Right atrium auricular region (tissue), 2 donors: ENCODE results near the gene ENTR1. TPM values are rescaled to one million over a fixed set of nuclear protein-coding genes. Genes with fewer than 3 reads are reported as not detected.

ENCODE experiments used
- DNase-seq: peaks from one replicate; pipeline ENCODE4 v3.0.0-alpha.2; 2019; ENCODE audit warnings: low spot score
- H3K27ac ChIP-seq, 2 donors: fragments of 200-600 bp; sonication (generic); 1 replicate in 1 of 2; 2 replicates in 1 of 2; pipeline ENCODE4 v1.5.1; 2016 to 2019
- H3K27me3 ChIP-seq, 2 donors: fragments of 200-600 bp; sonication (generic); one replicate each; pipeline versions ENCODE4 v1.5.1 to v1.6.0; 2017 to 2019
- H3K36me3 ChIP-seq: fragments of 200-600 bp; sonication (generic); one replicate; pipeline ENCODE4 v1.5.1; 2016
- H3K4me1 ChIP-seq, 2 donors: fragments of 200-600 bp; sonication (generic); one replicate each; pipeline versions ENCODE4 v1.5.1 to v1.6.0; 2017 to 2019
- H3K4me3 ChIP-seq, 2 donors: fragments of 200-600 bp; sonication (generic); 1 replicate in 1 of 2; 2 replicates in 1 of 2; pipeline ENCODE4 v1.5.1; 2017 to 2019; ENCODE audit warnings: mild to moderate bottlenecking in 1 of 2, moderate library complexity in 1 of 2
- H3K9me3 ChIP-seq, 2 donors: fragments of 200-600 bp; sonication (generic); one replicate each; pipeline ENCODE4 v1.5.1; 2019
- total RNA-seq, 2 donors: library from RNA; depleted of rRNA; stranded (reverse); fragments of >200 nt; gene quantifications; one replicate each; pipeline ENCODE4 v1.1.0, GENCODE V29; 2016
- TF ChIP-seq, protein P1 (sequence below), 2 donors: fragments of 200-600 bp; sonication (generic); IDR thresholded peaks; one replicate each; pipeline ENCODE4 v1.5.1; 2019; ENCODE audit warnings: antibody characterized with exemption in 2 of 2

ENTR1 gene
- total RNA-seq, 2 donors from 2014 or later, result 10.3 to 17.6 TPM

DNA sequence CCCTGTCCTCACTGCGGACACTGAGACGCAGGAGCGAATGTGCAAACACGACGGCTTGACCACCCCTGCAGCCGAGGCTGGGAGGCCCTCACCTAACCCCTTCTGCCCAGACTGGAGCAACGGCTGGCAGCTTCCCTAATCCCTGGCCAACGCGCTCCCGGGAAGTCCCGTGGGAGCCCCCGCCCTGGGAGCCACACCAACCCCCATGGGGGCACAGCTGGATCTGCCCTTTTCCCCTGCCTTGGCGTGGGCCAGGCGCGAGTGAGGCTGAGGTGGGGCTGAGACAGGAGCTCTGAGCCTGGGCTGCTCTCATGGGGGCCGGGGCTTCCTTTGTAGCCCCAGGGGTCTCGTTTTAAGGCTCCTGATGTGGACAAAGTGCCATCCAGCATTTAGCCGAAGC, 42.2 kb downstream of the ENTR1 start:
- Histone ChIP-seq H3K36me3 (no peaks in the 10 kb centered on the region), H3K4me1 (peaks cover 0 to 25% of the 10 kb centered on the region in 2 donors), H3K27me3 (no peaks in the 10 kb centered on the region), H3K9me3 (no peaks in the 10 kb centered on the region), H3K4me3 (no peak overlapping the region), H3K27ac (no peak overlapping the region)
- TF ChIP-seq, protein P1, sequence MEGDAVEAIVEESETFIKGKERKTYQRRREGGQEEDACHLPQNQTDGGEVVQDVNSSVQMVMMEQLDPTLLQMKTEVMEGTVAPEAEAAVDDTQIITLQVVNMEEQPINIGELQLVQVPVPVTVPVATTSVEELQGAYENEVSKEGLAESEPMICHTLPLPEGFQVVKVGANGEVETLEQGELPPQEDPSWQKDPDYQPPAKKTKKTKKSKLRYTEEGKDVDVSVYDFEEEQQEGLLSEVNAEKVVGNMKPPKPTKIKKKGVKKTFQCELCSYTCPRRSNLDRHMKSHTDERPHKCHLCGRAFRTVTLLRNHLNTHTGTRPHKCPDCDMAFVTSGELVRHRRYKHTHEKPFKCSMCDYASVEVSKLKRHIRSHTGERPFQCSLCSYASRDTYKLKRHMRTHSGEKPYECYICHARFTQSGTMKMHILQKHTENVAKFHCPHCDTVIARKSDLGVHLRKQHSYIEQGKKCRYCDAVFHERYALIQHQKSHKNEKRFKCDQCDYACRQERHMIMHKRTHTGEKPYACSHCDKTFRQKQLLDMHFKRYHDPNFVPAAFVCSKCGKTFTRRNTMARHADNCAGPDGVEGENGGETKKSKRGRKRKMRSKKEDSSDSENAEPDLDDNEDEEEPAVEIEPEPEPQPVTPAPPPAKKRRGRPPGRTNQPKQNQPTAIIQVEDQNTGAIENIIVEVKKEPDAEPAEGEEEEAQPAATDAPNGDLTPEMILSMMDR (IDR thresholded peaks at IDR 0.05), result no peak
- DNase-seq, result no peak

DNA sequence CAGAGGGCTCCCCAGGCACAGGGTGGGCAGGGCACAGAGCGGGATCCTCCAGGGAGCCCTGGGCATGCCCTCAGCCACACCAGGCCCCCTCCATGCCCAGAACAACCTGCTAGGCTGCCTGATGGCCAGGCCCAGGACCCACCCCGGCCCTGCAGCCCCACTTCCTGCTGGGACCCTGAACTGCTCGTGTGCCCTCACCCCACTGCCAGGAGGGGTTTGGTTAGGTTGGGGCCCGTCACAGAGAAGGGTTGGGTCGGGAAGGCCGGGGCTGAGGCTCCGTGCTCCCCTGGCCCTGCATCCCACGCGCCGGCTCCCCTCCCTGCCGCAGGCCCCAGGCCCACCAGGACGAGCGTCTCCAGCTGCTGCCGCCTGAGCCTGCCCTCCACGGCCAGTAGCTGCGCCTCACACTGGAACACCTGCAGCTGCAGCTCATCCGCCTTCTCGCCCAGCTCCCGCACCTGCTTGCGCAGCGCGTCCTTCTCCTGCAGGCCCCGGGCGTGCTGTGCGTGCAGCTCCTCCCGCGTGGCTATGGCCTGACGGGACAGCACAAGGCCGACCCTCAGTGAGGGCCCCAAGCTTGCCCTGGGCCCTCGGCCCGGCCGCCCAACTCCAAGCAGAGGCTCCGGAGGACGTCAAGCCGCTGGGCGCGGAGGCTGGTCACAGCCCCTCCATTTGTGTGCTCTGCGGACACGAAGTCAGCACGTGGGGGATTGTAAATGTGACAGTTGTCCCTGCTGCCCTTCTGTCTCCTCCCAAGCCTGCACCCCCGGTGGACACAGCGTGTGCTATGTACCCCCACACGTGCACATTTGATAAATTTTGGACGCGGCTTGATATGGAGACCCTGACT, 42.9 kb downstream of the ENTR1 start:
- Histone ChIP-seq H3K4me3 (no peak overlapping the region), H3K9me3 (no peaks in the 10 kb centered on the region), H3K36me3 (no peaks in the 10 kb centered on the region), H3K27ac (no peak overlapping the region), H3K4me1 (peaks cover 0 to 23% of the 10 kb centered on the region in 2 donors), H3K27me3 (no peaks in the 10 kb centered on the region)
- DNase-seq, result no peak
- TF ChIP-seq, protein P1 (IDR thresholded peaks at IDR 0.05), result no peak

GRCh38 chr9:136366826-136367225, 43.6 kb downstream of the ENTR1 start:
- DNase-seq, result no peak
- Histone ChIP-seq H3K4me1 (peaks cover 0 to 24% of the 10 kb centered on the region in 2 donors), H3K27ac (no peak overlapping the region), H3K4me3 (no peak overlapping the region), H3K9me3 (no peaks in the 10 kb centered on the region), H3K27me3 (no peaks in the 10 kb centered on the region), H3K36me3 (no peaks in the 10 kb centered on the region)
- TF ChIP-seq, protein P1 (IDR thresholded peaks at IDR 0.05), result no peak

DNA sequence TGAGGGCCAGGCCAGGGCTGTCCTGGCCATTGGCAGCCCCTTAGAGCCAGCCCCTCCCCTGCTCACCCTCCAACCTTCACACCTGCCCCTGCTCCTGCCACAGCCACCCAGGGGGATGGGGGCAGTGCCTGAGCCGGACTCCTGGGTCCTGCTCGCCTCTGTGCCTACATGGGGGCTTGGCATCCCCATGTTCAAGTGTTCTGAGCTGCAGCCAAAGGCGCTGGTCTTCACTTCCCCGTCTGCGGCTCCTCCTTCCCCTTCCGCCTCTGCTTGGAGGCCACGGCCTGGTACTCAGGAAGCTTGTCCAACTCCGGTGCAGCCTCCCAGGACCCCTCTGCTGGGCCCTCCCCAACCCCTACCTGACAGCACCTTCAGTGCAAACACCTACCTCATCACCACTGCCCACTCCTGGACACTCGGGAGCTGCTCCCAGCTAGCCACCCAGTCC, 44.6 kb downstream of the ENTR1 start:
- TF ChIP-seq, protein P1 (IDR thresholded peaks at IDR 0.05), result no peak
- Histone ChIP-seq H3K27ac (no peak overlapping the region), H3K4me1 (peaks cover 0 to 33% of the 10 kb centered on the region in 2 donors), H3K4me3 (no peak overlapping the region), H3K36me3 (no peaks in the 10 kb centered on the region), H3K9me3 (no peaks in the 10 kb centered on the region), H3K27me3 (no peaks in the 10 kb centered on the region)
- DNase-seq, result no peak

GRCh38 chr9:136364942-136365774, 45.3 kb downstream of the ENTR1 start:
- TF ChIP-seq, protein P1 (IDR thresholded peaks at IDR 0.05), result no peak
- peaks cover 0 to 39% of the 10 kb centered on the region in 2 donors for H3K4me1 ChIP-seq
- H3K27me3 ChIP-seq, result no peaks in the 10 kb centered on the region
- H3K36me3 ChIP-seq, result no peaks in the 10 kb centered on the region
- no peak for DNase-seq
- no peak overlapping the region for H3K27ac ChIP-seq
- no peak overlapping the region for H3K4me3 ChIP-seq
- H3K9me3 ChIP-seq, result no peaks in the 10 kb centered on the region
